HepG2 (cell line): ENCODE measurements around the gene TLR6. TPM values are rescaled to one million over a fixed set of nuclear protein-coding genes. Genes with fewer than 3 reads are reported as not detected.
A peak's percentile ranks its signal among the peaks of the same experiment; 100 is the strongest.

ENCODE experiments used
- FOXA3 ChIP-seq: IDR thresholded peaks from 2 replicates; pipeline ENCODE4 v1.6.1; 2016; ENCODE audit warnings: missing genetic modification reagents, missing compliant biosample characterization
- FOXJ3 ChIP-seq: sonication (generic); formaldehyde crosslinking; IDR thresholded peaks from 2 replicates; pipeline ENCODE4 v1.4.0; 2020; ENCODE audit warnings: missing genetic modification reagents, mild to moderate bottlenecking, borderline replicate concordance
- IKZF4 ChIP-seq: sonication (generic); formaldehyde crosslinking; IDR thresholded peaks from 2 replicates; pipeline ENCODE4 v1.5.1; 2020; ENCODE audit warnings: borderline replicate concordance, mild to moderate bottlenecking, low read depth, missing genetic modification reagents; ENCODE audit errors: not compliant biosample characterization
- KMT2B ChIP-seq: IDR thresholded peaks from 2 replicates; pipeline ENCODE4 v1.6.1; 2016; ENCODE audit warnings: missing genetic modification reagents, missing compliant biosample characterization
- LCORL ChIP-seq, 2 experiments: fragments of 450-650 bp in 1 of 2; sonication (generic) in 1 of 2; formaldehyde crosslinking in 1 of 2; IDR thresholded peaks; 2 replicates each; pipeline versions ENCODE4 v1.5.0 to v1.6.1; 2017 to 2020; ENCODE audit warnings: antibody characterized with exemption in 1 of 2, missing genetic modification reagents in 1 of 2
- MYNN ChIP-seq: sonication (generic); formaldehyde crosslinking; IDR thresholded peaks from 2 replicates; pipeline ENCODE4 v1.4.0; 2020; ENCODE audit warnings: mild to moderate bottlenecking, low read depth, missing genetic modification reagents
- POLR2AphosphoS2 ChIP-seq: IDR thresholded peaks from 2 replicates; pipeline ENCODE4 v1.6.1; 2011; ENCODE audit warnings: low read depth, low read length, improper control_type of control experiment
- POLR2G ChIP-seq: fragments of 200-400 bp; formaldehyde crosslinking; IDR thresholded peaks from 2 replicates; pipeline ENCODE4 v1.6.1; 2018; ENCODE audit warnings: mild to moderate bottlenecking, low read depth, low read length, moderate library complexity
- SIX1 ChIP-seq: sonication (generic); formaldehyde crosslinking; IDR thresholded peaks from 2 replicates; pipeline ENCODE4 v1.4.0; 2020; ENCODE audit warnings: missing genetic modification reagents, borderline replicate concordance
- SMAD3 ChIP-seq: sonication (generic); formaldehyde crosslinking; IDR thresholded peaks from 2 replicates; pipeline ENCODE4 v1.4.0; 2020; ENCODE audit warnings: missing genetic modification reagents
- SMC3 ChIP-seq: IDR thresholded peaks from 2 replicates; pipeline ENCODE4 v1.6.1; 2011; ENCODE audit warnings: low read length, improper control_type of control experiment
- TBX3 ChIP-seq: fragments of 450-650 bp; IDR thresholded peaks from 2 replicates; pipeline ENCODE4 v1.6.1; 2017; ENCODE audit warnings: antibody characterized with exemption, mild to moderate bottlenecking, inconsistent platforms, borderline replicate concordance
- ZNF136 ChIP-seq: sonication (generic); formaldehyde crosslinking; IDR thresholded peaks from 2 replicates; pipeline ENCODE4 v1.8.1; 2022; ENCODE audit warnings: low read depth, mild to moderate bottlenecking, moderate library complexity, missing genetic modification reagents
- ZNF556 ChIP-seq: sonication (generic); formaldehyde crosslinking; IDR thresholded peaks from 2 replicates; pipeline ENCODE4 v1.4.0; 2020; ENCODE audit warnings: mild to moderate bottlenecking, missing genetic modification reagents, borderline replicate concordance
- ZNF563 ChIP-seq: sonication (generic); formaldehyde crosslinking; IDR thresholded peaks from 2 replicates; pipeline ENCODE4 v1.8.0; 2022; ENCODE audit warnings: mild to moderate bottlenecking, moderate library complexity, missing genetic modification reagents
- ZNF7 ChIP-seq: IDR thresholded peaks from 2 replicates; pipeline ENCODE4 v1.6.1; 2016; ENCODE audit warnings: missing biosample characterization, missing genetic modification reagents
- ZNF768 ChIP-seq: sonication (generic); formaldehyde crosslinking; IDR thresholded peaks from 2 replicates; pipeline ENCODE4 v1.4.0; 2020; ENCODE audit warnings: missing genetic modification reagents
- polyA plus RNA-seq, 8 experiments: library from polyadenylated mRNA; depleted of rRNA in 3 of 8; stranded (reverse) in 7 of 8; unstranded in 1 of 8; fragments of >200 nt; fragmentation: Illumina TruSeq in 4 of 8; extraction: Trizol in 4 of 8; gene quantifications; 2 replicates each; pipeline versions ENCODE4 v1.2.1 to v1.2.3, GENCODE V29; 2011 to 2016; ENCODE audit warnings: low read depth in 4 of 8, missing spikeins in 1 of 8, mixed read lengths in 1 of 8; ENCODE audit not compliant: insufficient read depth in 1 of 8
- total RNA-seq, 5 experiments: library from RNA; depleted of rRNA; stranded (reverse); fragments of >200 nt; fragmentation: Illumina TruSeq; extraction: Trizol; gene quantifications; 2 replicates each; pipeline ENCODE4 v1.2.3, GENCODE V29; 2016; ENCODE audit warnings: low read depth in 1 of 5
- TF ChIP-seq, protein P1 (sequence below): sonication (generic); formaldehyde crosslinking; IDR thresholded peaks from 2 replicates; pipeline ENCODE4 v1.4.0; 2020; ENCODE audit warnings: missing genetic modification reagents; ENCODE audit errors: not compliant biosample characterization
- TF ChIP-seq, protein P2 (sequence below): IDR thresholded peaks from 2 replicates; pipeline ENCODE4 v1.6.1; 2016; ENCODE audit warnings: missing compliant biosample characterization, missing genetic modification reagents, borderline replicate concordance
- TF ChIP-seq, protein P3 (sequence below): sonication (generic); formaldehyde crosslinking; IDR thresholded peaks from 2 replicates; pipeline ENCODE4 v1.5.0; 2020; ENCODE audit warnings: mild to moderate bottlenecking, missing genetic modification reagents
- TF ChIP-seq, protein P4 (sequence below): sonication (generic); formaldehyde crosslinking; IDR thresholded peaks from 2 replicates; pipeline ENCODE4 v1.9.0; 2021; ENCODE audit warnings: missing genetic modification reagents, mild to moderate bottlenecking, borderline replicate concordance

The TLR6 gene
- total and polyA plus RNA-seq, 2 of the 13 experiments (the other 11 are each of a cell fraction or from before 2014, with no cell fraction given) = 0.33 to 0.71 TPM

DNA sequence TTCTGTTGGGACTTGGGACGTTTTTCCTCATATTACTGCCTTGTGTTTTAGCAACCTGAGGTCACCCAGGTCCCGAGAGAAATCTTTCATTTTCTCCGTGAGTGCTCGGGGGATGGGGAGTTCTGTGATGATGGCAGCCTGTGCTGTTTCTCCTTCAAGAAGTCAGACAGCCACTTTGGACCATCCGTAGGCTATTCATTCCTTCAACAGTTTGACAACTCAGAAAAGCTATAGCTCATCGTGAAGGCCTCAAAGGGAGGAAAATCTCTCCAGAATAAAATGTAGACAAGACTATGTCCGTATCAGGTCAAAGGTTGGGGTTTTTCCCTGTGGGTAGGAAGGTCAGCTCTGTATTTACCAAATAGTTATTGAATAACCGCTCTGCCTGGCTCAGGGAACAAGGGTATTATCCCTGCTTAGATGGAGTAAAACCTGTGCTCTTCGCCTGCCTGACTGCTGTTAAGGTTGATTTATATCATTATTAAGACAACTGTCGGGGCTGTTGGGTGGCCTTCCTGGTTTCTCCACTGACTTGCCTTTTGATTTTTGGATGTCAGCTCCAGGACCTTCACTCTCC is 47.6 kb upstream of the TLR6 start (continued):
- TF ChIP-seq FOXJ3 (CRISPR knock-in tag) (peak; percentile 59; the same call in 1 of the 2 replicates), MYNN (no peak), ZNF768 (no peak), KMT2B (peak; percentile 50; the same call in 1 of the 2 replicates), ZNF7 (CRISPR knock-in tag) (no peak), SIX1 (CRISPR knock-in tag) (no peak), ZNF556 (CRISPR knock-in tag) (no peak), FOXA3 (CRISPR knock-in tag) (peak; percentile 78), ZNF563 (no peak), POLR2G (peak; percentile 35), LCORL (IDR thresholded peaks at IDR 0.05) (no peak), LCORL (CRISPR knock-in tag; IDR thresholded peaks at IDR 0.05) (peak; percentile 17; the same call in 1 of the 2 replicates), SMC3 (no peak), POLR2AphosphoS2 (no peak), SMAD3 (CRISPR knock-in tag) (peak; percentile 18; the same call in 1 of the 2 replicates), ZNF136 (CRISPR knock-in tag) (0 out of 2 replicates have a peak, but pooled peaks have one; percentile 41), TBX3 (no peak), IKZF4 (no peak)
- TF ChIP-seq, protein P1, sequence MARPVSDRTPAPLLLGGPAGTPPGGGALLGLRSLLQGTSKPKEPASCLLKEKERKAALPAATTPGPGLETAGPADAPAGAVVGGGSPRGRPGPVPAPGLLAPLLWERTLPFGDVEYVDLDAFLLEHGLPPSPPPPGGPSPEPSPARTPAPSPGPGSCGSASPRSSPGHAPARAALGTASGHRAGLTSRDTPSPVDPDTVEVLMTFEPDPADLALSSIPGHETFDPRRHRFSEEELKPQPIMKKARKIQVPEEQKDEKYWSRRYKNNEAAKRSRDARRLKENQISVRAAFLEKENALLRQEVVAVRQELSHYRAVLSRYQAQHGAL (CRISPR knock-in tag) = no peak
- TF ChIP-seq, protein P2, sequence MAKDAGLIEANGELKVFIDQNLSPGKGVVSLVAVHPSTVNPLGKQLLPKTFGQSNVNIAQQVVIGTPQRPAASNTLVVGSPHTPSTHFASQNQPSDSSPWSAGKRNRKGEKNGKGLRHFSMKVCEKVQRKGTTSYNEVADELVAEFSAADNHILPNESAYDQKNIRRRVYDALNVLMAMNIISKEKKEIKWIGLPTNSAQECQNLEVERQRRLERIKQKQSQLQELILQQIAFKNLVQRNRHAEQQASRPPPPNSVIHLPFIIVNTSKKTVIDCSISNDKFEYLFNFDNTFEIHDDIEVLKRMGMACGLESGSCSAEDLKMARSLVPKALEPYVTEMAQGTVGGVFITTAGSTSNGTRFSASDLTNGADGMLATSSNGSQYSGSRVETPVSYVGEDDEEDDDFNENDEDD = no peak
- TF ChIP-seq, protein P3, sequence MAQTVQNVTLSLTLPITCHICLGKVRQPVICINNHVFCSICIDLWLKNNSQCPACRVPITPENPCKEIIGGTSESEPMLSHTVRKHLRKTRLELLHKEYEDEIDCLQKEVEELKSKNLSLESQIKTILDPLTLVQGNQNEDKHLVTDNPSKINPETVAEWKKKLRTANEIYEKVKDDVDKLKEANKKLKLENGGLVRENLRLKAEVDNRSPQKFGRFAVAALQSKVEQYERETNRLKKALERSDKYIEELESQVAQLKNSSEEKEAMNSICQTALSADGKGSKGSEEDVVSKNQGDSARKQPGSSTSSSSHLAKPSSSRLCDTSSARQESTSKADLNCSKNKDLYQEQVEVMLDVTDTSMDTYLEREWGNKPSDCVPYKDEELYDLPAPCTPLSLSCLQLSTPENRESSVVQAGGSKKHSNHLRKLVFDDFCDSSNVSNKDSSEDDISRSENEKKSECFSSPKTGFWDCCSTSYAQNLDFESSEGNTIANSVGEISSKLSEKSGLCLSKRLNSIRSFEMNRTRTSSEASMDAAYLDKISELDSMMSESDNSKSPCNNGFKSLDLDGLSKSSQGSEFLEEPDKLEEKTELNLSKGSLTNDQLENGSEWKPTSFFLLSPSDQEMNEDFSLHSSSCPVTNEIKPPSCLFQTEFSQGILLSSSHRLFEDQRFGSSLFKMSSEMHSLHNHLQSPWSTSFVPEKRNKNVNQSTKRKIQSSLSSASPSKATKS = no peak
- TF ChIP-seq, protein P4, sequence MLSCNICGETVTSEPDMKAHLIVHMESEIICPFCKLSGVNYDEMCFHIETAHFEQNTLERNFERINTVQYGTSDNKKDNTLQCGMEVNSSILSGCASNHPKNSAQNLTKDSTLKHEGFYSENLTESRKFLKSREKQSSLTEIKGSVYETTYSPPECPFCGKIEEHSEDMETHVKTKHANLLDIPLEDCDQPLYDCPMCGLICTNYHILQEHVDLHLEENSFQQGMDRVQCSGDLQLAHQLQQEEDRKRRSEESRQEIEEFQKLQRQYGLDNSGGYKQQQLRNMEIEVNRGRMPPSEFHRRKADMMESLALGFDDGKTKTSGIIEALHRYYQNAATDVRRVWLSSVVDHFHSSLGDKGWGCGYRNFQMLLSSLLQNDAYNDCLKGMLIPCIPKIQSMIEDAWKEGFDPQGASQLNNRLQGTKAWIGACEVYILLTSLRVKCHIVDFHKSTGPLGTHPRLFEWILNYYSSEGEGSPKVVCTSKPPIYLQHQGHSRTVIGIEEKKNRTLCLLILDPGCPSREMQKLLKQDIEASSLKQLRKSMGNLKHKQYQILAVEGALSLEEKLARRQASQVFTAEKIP = no peak
